Endothelial cell of hepatic sinusoid (primary cell): ENCODE results near the gene C19orf85.
"Not testable (repeated sequence)": the region's sequence is repeated elsewhere in the genome, so short reads cannot be mapped to it uniquely, and the experiment has no call there.

ENCODE experiments used
- in situ Hi-C: cut with HindIII; loops from 2 replicates; pipeline ENCODE4 v1.10.0; 2017; ENCODE audit warnings: low sequenced_read_pairs

The C19orf85 gene

GRCh38 chr19:55459950-55460657, 4.4 kb downstream of the C19orf85 start:
- in situ Hi-C loops: no loop called here

GRCh38 chr19:55459551-55459949, 5.0 kb downstream of the C19orf85 start:
- in situ Hi-C loops: no loop called here

- in situ Hi-C loops: no loop called here
Measured at GRCh38 chr19:55457683-55458457, 6.7 kb downstream of the C19orf85 start.

- in situ Hi-C loops: no loop called here
Measured at GRCh38 chr19:55456347-55456746, 8.2 kb downstream of the C19orf85 start.

GRCh38 chr19:55455576-55456235, 8.8 kb downstream of the C19orf85 start:
- in situ Hi-C loops: no loop called here

GRCh38 chr19:55454787-55455243, 9.7 kb downstream of the C19orf85 start:
- in situ Hi-C loops: no loop called here

GRCh38 chr19:55453511-55454260, 10.9 kb downstream of the C19orf85 start:
- in situ Hi-C loops: no loop called here

GRCh38 chr19:55452749-55453346, 11.7 kb downstream of the C19orf85 start:
- in situ Hi-C loops: no loop called here

- in situ Hi-C loops: no loop called here
Measured at GRCh38 chr19:55451965-55452748, 12.4 kb downstream of the C19orf85 start.

- in situ Hi-C loops: no loop called here
Measured at GRCh38 chr19:55451163-55451964, 13.2 kb downstream of the C19orf85 start.

- in situ Hi-C loops: no loop called here
Measured at GRCh38 chr19:55449469-55449868, 15.1 kb downstream of the C19orf85 start.

- in situ Hi-C loops: not testable (repeated sequence)
Measured at GRCh38 chr19:55448175-55448490, 16.4 kb downstream of the C19orf85 start.

GRCh38 chr19:55447421-55448174, 17.0 kb downstream of the C19orf85 start:
- in situ Hi-C loops: no loop called here

GRCh38 chr19:55446060-55446459, 18.5 kb downstream of the C19orf85 start:
- in situ Hi-C loops: no loop called here

- in situ Hi-C loops: no loop called here
Measured at GRCh38 chr19:55444646-55445045, 19.9 kb downstream of the C19orf85 start.

- in situ Hi-C loops: no loop called here
Measured at GRCh38 chr19:55443824-55444480, 20.6 kb downstream of the C19orf85 start.

GRCh38 chr19:55443045-55443823, 21.3 kb downstream of the C19orf85 start, which contains the start of gene SHISA7:
SHISA7 (minus strand) TSS chr19:55443300; CDS start chr19:55442863, 437 bp downstream.
- in situ Hi-C loops: no loop called here
